ENCODE measurements around the gene GOSR2. TPM values are rescaled to one million over a fixed set of nuclear protein-coding genes. Genes with fewer than 3 reads are reported as not detected.

Gene GOSR2
- polyA plus RNA-seq, 1 donor (not counting 4 experiments of a cell fraction or from before 2014, with no cell fraction given): 48.6 TPM

GRCh38 chr17:46963571-46963970 lies 40.6 kb downstream of the GOSR2 start:
- TF ChIP-seq CTCF (optimal IDR thresholded peaks at IDR 0.05 in 1 of 3, IDR thresholded peaks at IDR 0.05 in 1 of 3, conservative IDR thresholded peaks at IDR 0.05 in 1 of 3; ENCODE audit: extremely low read depth in 1 of 3, insufficient read depth in 2 of 3, low read length in 3 of 3): no peak
- TF ChIP-seq EZH2 (IDR thresholded peaks at IDR 0.05; ENCODE audit: low read length): no peak
- Histone ChIP-seq H2AFZ (ENCODE audit: control insufficient read depth, low read length) (no peak overlapping the region), H3K27me3 (ENCODE audit: control insufficient read depth, extremely low read depth, insufficient read depth, low read length) (peaks cover 21% of the 10 kb centered on the region), H3K79me2 (ENCODE audit: control insufficient read depth, insufficient read depth, low read length) (no peaks in the 10 kb centered on the region), H4K20me1 (ENCODE audit: control insufficient read depth, extremely low read depth, insufficient read depth, low read length) (peaks cover 2% of the 10 kb centered on the region), H3K9me1 (ENCODE audit: control insufficient read depth, extremely low read depth, insufficient read depth, low read length) (no peaks in the 10 kb centered on the region), H3K4me1 (ENCODE audit: control insufficient read depth, extremely low read depth, insufficient read depth, low read length) (peaks cover 6% of the 10 kb centered on the region), H3K9ac (ENCODE audit: control insufficient read depth, extremely low read depth, insufficient read depth, low read length) (no peak overlapping the region), H3K4me3 (ENCODE audit: control insufficient read depth in 2 of 3, extremely low read depth in 1 of 3, insufficient read depth in 2 of 3, low read depth in 1 of 3, low read length in 3 of 3) (no peak overlapping the region), H3K27ac (ENCODE audit: control insufficient read depth, insufficient read depth, low read length) (no peak overlapping the region), H3K9me3 (ENCODE audit: control insufficient read depth, low read depth, low read length) (no peaks in the 10 kb centered on the region), H3K4me2 (ENCODE audit: control insufficient read depth, extremely low read depth, insufficient read depth, low read depth, low read length) (no peak overlapping the region), H3K36me3 (ENCODE audit: control insufficient read depth in 2 of 2, extremely low read depth in 1 of 2, insufficient read depth in 2 of 2, low read length in 2 of 2) (no peaks in the 10 kb centered on the region)
- dilution Hi-C loops (cut with MboI; ENCODE audit: extremely low pct_ligation_motif_present, low sequenced_read_pairs): no loop called here
- DNase-seq (ENCODE audit: low read depth, low spot score) (no peak), FAIRE-seq (no peak)

- Histone ChIP-seq H2AFZ (ENCODE audit: control insufficient read depth, low read length) (no peak overlapping the region), H4K20me1 (ENCODE audit: control insufficient read depth, extremely low read depth, insufficient read depth, low read length) (peaks cover 2% of the 10 kb centered on the region), H3K9me1 (ENCODE audit: control insufficient read depth, extremely low read depth, insufficient read depth, low read length) (no peaks in the 10 kb centered on the region), H3K9me3 (ENCODE audit: control insufficient read depth, low read depth, low read length) (no peaks in the 10 kb centered on the region), H3K4me1 (ENCODE audit: control insufficient read depth, extremely low read depth, insufficient read depth, low read length) (peaks cover 6% of the 10 kb centered on the region), H3K4me2 (ENCODE audit: control insufficient read depth, extremely low read depth, insufficient read depth, low read depth, low read length) (no peak overlapping the region), H3K79me2 (ENCODE audit: control insufficient read depth, insufficient read depth, low read length) (no peaks in the 10 kb centered on the region), H3K27ac (ENCODE audit: control insufficient read depth, insufficient read depth, low read length) (no peak overlapping the region), H3K36me3 (ENCODE audit: control insufficient read depth in 2 of 2, extremely low read depth in 1 of 2, insufficient read depth in 2 of 2, low read length in 2 of 2) (no peaks in the 10 kb centered on the region), H3K4me3 (ENCODE audit: control insufficient read depth in 2 of 3, extremely low read depth in 1 of 3, insufficient read depth in 2 of 3, low read depth in 1 of 3, low read length in 3 of 3) (no peak overlapping the region), H3K9ac (ENCODE audit: control insufficient read depth, extremely low read depth, insufficient read depth, low read length) (no peak overlapping the region), H3K27me3 (ENCODE audit: control insufficient read depth, extremely low read depth, insufficient read depth, low read length) (peaks cover 24% of the 10 kb centered on the region)
- FAIRE-seq (no peak), DNase-seq (ENCODE audit: low read depth, low spot score) (no peak)
- TF ChIP-seq EZH2 (IDR thresholded peaks at IDR 0.05; ENCODE audit: low read length) (no peak), CTCF (optimal IDR thresholded peaks at IDR 0.05 in 1 of 3, IDR thresholded peaks at IDR 0.05 in 1 of 3, conservative IDR thresholded peaks at IDR 0.05 in 1 of 3; ENCODE audit: extremely low read depth in 1 of 3, insufficient read depth in 2 of 3, low read length in 3 of 3) (no peak)
- dilution Hi-C loops (cut with MboI; ENCODE audit: extremely low pct_ligation_motif_present, low sequenced_read_pairs): no loop called here
Measured at GRCh38 chr17:46964315-46965265, 41.6 kb downstream of the GOSR2 start.

Measured in keratinocyte (primary cell).